Thoracic aorta (tissue), 2 donors: ENCODE measurements around the gene NOP9. TPM values are rescaled to one million over a fixed set of nuclear protein-coding genes. Genes with fewer than 3 reads are reported as not detected.
A peak's percentile ranks its signal among the peaks of the same experiment; 100 is the strongest.

Experiments
- ATAC-seq: fragments of 150-250 bp; one replicate; pipeline ENCODE4 v1.8.0; 2017; ENCODE audit warnings: low read depth; ENCODE audit not compliant: insufficient number of reproducible peaks, low FRiP score
- DNase-seq: peaks from one replicate; pipeline ENCODE4 v3.0.0-alpha.2; 2020; ENCODE audit warnings: low spot score
- H3K27ac ChIP-seq, 2 donors: fragments of 200-600 bp; sonication (generic); 1 replicate in 1 of 2; 2 replicates in 1 of 2; pipeline ENCODE4 v1.5.1; 2016; ENCODE audit warnings: mild to moderate bottlenecking in 2 of 2, moderate library complexity in 2 of 2
- H3K27me3 ChIP-seq: fragments of 200-600 bp; sonication (generic); replicated peaks from 2 replicates; pipeline ENCODE4 v1.6.0; 2016; ENCODE audit warnings: mild to moderate bottlenecking; ENCODE audit not compliant: insufficient read depth
- H3K36me3 ChIP-seq: fragments of 200-600 bp; sonication (generic); one replicate; pipeline ENCODE4 v1.5.1; 2016
- H3K4me1 ChIP-seq, 2 donors: fragments of 200-600 bp; sonication (generic); 1 replicate in 1 of 2; 2 replicates in 1 of 2; pipeline versions ENCODE4 v1.5.1 to v1.6.0; 2016; ENCODE audit warnings: low read depth in 2 of 2, mild to moderate bottlenecking in 1 of 2; ENCODE audit not compliant: control insufficient read depth in 1 of 2
- H3K4me3 ChIP-seq: fragments of 200-600 bp; sonication (generic); 2 replicates; pipeline ENCODE4 v1.5.1; 2016; ENCODE audit warnings: mild to moderate bottlenecking
- H3K9me3 ChIP-seq: fragments of 200-600 bp; sonication (generic); 2 replicates; pipeline ENCODE4 v1.5.1; 2016
- total RNA-seq, 2 donors: library from RNA; depleted of rRNA; stranded (reverse); fragments of >200 nt; gene quantifications; one replicate each; pipeline versions ENCODE4 v1.1.0 to v1.2.3, GENCODE V29; 2016
- TF ChIP-seq, protein P1 (sequence below): fragments of 200-600 bp; sonication (generic); IDR thresholded peaks from one replicate; pipeline ENCODE4 v1.5.1; 2019; ENCODE audit warnings: antibody characterized with exemption

NOP9 gene
- total RNA-seq, 2 donors from 2014 or later: 15.8 to 19.2 TPM

DNA sequence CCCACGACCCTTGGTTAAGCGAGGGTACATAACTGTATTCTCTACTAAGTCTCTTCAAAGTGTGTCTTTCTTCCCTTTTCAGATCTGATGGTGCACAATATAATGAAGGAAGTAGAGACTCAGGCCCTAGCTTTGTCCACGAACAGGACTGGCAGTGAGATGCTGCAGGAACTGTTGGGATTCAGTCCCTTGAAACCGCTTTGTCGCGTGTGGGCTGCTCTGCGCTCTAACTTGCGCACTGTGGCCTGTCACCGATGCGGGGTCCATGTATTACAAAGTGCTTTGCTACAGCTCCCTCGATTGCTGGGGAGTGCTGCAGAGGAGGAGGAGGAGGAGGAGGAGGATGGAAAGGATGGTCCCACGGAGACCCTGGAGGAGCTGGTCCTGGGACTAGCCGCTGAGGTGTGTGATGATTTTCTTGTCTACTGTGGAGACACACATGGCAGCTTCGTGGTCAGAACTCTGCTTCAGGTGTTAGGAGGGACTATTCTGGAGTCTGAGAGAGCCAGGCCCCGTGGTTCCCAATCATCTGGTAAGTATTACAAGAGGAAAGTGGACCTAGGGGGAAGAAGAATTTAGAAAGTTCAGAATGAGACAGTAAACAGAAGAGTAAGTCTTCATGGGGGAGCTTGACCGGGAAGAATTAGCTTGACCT lies 803 bp downstream of the NOP9 start:
- H3K4me3 ChIP-seq: peak overlapping the region; percentile 77
- no peaks in the 10 kb centered on the region for H3K27me3 ChIP-seq
- H3K27ac ChIP-seq: no peak overlapping the region
- H3K36me3 ChIP-seq: peaks cover 45% of the 10 kb centered on the region
- H3K4me1 ChIP-seq: peaks cover 13 to 16% of the 10 kb centered on the region in 2 donors
- DNase-seq (no peak), ATAC-seq (no peak)
- TF ChIP-seq, protein P1, sequence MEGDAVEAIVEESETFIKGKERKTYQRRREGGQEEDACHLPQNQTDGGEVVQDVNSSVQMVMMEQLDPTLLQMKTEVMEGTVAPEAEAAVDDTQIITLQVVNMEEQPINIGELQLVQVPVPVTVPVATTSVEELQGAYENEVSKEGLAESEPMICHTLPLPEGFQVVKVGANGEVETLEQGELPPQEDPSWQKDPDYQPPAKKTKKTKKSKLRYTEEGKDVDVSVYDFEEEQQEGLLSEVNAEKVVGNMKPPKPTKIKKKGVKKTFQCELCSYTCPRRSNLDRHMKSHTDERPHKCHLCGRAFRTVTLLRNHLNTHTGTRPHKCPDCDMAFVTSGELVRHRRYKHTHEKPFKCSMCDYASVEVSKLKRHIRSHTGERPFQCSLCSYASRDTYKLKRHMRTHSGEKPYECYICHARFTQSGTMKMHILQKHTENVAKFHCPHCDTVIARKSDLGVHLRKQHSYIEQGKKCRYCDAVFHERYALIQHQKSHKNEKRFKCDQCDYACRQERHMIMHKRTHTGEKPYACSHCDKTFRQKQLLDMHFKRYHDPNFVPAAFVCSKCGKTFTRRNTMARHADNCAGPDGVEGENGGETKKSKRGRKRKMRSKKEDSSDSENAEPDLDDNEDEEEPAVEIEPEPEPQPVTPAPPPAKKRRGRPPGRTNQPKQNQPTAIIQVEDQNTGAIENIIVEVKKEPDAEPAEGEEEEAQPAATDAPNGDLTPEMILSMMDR: no peak
- H3K9me3 ChIP-seq: no peaks in the 10 kb centered on the region

DNA sequence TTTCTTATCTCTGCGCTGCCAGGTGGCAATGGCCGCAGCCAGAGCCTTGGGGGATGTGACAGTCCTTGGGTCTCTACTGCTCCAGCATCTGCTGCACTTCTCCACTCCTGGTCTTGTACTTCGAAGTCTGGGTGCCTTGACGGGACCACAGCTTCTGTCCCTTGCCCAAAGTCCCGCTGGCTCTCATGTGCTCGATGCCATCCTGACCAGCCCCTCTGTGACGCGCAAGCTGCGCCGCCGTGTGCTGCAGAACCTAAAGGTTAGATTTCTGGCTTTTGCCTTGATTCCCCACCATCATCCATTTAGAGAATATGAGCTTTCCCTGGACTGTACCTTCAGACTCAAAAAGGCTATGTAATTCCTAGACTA lies 4.4 kb downstream of the NOP9 start:
- no peaks in the 10 kb centered on the region for H3K9me3 ChIP-seq
- H3K4me3 ChIP-seq: no peak overlapping the region
- TF ChIP-seq, protein P1: no peak
- peaks cover 48% of the 10 kb centered on the region for H3K36me3 ChIP-seq
- no peaks in the 10 kb centered on the region for H3K27me3 ChIP-seq
- DNase-seq (no peak), ATAC-seq (no peak)
- H3K4me1 ChIP-seq: peaks cover 7 to 12% of the 10 kb centered on the region in 2 donors
- no peak overlapping the region for H3K27ac ChIP-seq

DNA sequence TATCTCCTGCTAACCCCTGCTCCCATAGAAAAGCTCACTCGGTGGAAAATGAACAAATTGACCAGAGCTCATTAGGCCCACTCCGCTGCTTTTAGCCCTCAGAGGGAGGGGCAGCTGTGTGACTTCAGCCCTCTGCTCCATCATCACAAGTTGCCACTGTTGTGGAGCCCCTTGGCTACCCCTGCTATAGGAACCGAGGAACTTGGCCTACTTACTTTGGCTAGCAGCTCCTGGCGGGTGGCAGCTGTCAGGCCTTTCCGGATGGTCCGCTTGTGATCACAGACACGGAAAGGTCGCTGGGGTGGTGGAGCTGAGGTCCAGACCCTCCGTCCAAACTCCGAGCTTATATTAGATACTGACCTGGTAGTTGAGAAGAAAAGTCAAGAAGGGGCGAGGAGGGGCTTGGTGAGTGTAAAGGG lies 7.5 kb downstream of the NOP9 start:
- peaks cover 44% of the 10 kb centered on the region for H3K36me3 ChIP-seq
- ATAC-seq: no peak
- TF ChIP-seq, protein P1: no peak

DNA sequence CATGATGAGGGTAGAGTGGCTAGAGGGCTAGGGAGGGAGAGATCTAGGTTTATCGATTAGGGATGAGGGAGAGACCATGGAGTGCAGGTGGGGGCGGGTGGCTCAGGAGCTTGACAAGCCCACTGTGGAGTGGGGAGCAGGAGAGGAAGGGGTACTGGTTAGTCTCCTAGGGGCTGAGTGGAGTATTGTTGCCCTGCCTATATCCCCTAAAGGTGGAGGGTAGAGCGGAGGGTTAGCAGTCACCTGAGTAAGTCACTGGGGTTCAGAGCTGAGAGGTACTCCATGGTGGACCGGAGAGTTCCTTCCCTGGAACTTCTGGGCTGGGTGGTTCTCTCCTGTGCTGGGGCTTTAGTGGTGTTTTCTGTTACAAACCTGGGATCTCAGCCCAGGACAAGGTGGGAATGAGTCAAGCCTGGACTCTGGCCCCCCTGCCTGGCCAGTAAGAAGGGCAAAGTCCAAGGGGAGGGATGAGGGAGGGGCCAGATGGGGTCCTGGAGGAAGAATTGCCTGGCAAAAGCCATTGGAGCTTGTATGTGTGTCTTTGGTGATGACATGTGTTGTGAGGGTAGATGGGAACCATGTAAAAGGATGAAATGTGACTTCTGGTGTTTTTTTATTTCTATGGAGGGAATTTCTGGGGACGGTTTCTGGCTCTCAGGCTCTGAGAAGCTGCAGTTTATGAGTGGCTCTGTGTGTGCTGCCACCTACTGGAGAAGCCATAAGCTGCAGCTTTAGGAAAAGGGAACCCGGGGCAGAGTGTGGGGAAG lies 8.1 kb downstream of the NOP9 start, which contains the start of gene CIDEB:
Gene CIDEB (minus strand): TSS at position 403 of the 767 bp plus-strand sequence. CDS start 119 bp downstream, at position 284.
- TF ChIP-seq, protein P1: peak; percentile 82
- H3K27ac ChIP-seq: no peak within 1 kb of the TSS
- DNase-seq: no peak

More for the DNA sequence above, 7.5 kb downstream of the NOP9 start:
- Histone ChIP-seq H3K27me3 (no peaks in the 10 kb centered on the region), H3K4me3 (no peak overlapping the region), H3K27ac (no peak overlapping the region), H3K9me3 (no peaks in the 10 kb centered on the region), H3K4me1 (peaks cover 5 to 21% of the 10 kb centered on the region in 2 donors)
- DNase-seq: no peak

DNA sequence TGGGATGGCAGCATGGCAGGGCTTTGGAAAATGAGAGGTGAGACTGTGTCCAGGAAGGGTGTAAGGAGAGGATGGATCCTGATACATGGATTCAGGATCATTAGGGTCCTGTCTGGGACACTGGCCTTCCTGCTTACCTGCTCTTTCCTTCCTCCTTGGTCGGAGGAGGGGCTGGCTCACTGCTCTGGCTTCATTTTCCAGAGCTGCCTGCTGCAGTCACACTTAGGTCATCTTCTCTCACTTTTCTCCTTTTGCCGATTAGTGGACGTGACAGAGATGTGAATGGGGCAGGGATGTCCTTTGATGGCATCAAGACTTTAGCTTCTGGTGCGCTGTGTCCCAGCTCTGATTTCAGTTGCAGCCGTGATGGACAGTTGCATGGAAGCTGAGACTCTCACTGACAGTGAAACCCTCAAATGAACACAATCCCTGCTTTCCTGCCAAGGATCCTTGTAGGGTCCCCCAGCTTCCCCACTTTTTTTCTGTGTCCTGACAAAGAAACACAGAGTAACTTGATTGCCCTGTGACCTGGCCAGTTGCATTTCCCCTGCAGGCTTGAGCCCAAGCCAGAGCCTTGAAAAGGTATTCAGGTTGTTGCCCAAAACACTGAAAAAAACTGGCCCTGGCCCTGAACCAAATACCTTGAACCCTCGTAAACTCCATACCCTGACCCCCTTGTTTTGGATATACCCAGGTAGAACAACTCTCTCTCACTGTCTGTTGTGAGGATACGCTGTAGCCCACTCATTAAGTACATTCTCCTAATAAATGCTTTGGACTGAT lies 8.9 kb downstream of the NOP9 start:
- DNase-seq: no peak
- TF ChIP-seq, protein P1: no peak
- no peak for ATAC-seq
- Histone ChIP-seq H3K36me3 (peaks cover 30% of the 10 kb centered on the region), H3K27ac (no peak overlapping the region), H3K4me1 (peaks cover 5 to 21% of the 10 kb centered on the region in 2 donors), H3K4me3 (no peak overlapping the region), H3K9me3 (no peaks in the 10 kb centered on the region), H3K27me3 (no peaks in the 10 kb centered on the region)

More for the DNA sequence above, 8.1 kb downstream of the NOP9 start, which contains the start of gene CIDEB:
- H3K4me1 ChIP-seq: peaks cover 5 to 21% of the 10 kb centered on the region in 2 donors
- H3K36me3 ChIP-seq: peaks cover 38% of the 10 kb centered on the region
- no peak within 1 kb of the TSS for H3K4me3 ChIP-seq
- H3K9me3 ChIP-seq: no peaks in the 10 kb centered on the region
- ATAC-seq: no peak
- no peaks in the 10 kb centered on the region for H3K27me3 ChIP-seq
